GM21381 (cell line): ENCODE results near the gene SHANK3.

Source experiments
- ATAC-seq: cut with Tn5 transposase; IDR thresholded peaks from one replicate; pipeline ENCODE4 v1.9.1; 2021; ENCODE audit warnings: mild to moderate bottlenecking, moderate library complexity; ENCODE audit not compliant: unreplicated experiment

SHANK3 gene

DNA sequence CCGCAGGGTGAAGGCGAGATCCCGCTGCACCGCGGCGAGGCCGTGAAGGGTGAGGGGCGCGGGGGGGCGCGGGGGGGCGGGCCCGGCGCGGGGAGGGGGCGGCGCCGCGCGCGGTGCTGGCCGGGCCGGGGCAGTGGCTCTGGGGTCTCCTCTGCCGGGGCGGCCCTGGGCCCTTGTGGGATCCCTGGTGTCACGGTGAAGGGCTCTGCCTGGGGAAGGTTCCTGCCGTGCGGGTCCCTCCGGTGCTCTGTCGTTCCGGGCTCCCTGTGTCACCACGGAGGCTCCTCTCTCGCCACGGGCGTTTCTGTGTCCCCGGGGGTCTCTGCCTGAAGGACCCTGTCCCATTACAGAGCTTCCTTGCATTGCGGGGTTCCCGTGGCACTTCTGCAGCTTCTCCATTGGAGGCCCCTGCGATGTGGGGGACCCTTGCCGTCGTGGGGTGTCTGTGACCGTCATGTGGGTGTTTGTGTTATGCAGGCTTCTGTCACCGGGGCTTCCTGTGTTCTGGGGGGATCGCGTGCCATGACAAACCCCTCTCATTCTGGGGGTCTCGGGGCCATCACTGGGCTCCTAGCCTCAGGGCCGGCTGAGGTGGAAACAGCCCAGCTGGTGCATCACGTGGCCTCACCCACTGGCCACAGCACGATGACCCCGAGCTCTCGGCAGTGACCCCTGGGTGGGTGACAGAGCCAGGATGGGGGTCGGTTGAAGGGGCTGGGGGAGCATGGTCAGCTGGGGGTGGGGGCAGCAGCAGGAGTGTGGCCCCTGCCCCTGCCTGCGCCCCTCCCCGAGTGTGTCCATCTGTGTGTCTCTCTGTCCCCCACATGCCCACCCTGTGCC is 25.3 kb downstream of the SHANK3 start:
- ATAC-seq = no peak

DNA sequence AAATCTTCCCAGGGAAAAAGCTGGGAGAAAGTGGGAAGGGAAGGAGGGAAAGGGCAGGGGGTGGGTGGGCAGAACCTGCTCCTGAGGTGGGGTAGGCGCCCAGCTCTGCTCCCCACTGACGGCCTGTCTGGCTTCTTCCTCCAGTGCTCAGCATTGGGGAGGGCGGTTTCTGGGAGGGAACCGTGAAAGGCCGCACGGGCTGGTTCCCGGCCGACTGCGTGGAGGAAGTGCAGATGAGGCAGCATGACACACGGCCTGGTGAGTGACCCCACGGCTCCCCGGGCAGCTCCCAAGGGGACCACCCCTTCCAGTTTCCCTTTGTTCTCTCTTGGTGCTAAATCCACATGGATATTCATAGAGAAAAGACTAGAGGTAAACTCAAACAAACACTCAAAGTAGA is 25.9 kb downstream of the SHANK3 start:
- no peak for ATAC-seq

DNA sequence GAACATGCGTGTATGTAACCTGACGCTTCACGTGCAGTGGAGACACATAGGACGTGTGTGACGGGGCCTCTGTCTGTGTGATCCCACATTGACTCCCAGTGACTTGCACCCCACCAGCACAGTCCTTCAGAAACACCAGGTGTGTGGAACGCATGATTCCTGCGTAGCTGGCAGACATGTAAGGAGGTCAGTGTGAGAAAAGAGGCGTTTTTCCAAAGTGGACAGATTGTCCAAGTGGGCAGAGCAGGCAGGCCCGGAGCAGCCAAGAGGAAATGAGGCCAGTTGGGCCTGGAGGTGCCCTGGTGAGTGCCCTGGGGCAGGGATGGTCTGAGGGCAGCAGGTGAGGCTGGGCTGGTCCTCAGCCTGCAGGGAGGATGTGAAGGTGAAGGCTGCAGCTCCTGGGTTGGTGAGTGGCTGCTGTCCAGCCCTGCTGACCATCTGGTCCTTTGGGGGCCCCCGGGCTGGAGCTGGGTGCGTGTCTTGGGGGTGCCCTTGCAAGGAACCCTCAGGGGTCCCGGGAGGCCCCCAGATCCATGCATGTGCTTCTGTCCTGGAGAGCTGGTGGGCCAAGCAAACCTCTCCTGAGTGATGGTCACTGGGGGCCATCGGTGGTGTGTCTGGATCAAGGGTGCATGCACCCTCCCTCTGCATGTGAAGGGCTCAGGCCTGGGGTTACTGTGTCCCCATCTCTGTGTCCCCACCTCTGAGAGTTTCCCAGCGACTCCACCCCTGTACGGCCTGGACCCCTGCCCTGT is 26.6 kb downstream of the SHANK3 start:
- no peak for ATAC-seq

DNA sequence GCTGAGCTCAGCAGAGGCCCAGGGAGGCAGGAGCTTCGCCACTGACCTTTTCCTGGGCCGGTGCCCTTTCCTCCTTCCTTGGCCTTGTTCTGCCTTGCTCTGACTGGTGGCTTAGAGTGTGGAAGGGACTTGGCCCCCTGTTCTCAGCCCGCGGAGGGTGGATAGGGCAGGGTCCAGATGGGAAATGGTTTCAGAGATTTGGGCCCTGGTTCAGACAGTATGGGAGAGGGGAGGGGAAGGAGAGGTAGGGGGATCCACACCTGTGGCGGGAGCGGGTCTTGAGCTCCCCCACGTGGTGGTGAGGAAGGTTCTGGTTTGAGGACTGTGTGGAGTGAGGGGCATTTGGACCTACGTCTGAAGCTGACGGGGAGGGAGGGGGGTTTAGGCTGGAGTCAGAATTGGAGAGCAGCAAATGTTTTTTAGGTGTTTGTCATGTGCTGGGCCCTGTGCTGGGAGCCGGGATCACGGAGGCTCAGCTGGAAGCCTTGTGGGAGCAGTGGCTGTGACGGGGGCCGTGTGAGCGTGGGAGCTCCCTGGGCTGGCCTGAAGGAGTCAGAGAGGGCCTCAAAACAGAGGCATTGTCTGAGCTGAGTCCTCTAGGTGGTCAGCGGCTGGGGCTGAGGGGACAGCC is 27.2 kb downstream of the SHANK3 start:
- ATAC-seq = no peak

DNA sequence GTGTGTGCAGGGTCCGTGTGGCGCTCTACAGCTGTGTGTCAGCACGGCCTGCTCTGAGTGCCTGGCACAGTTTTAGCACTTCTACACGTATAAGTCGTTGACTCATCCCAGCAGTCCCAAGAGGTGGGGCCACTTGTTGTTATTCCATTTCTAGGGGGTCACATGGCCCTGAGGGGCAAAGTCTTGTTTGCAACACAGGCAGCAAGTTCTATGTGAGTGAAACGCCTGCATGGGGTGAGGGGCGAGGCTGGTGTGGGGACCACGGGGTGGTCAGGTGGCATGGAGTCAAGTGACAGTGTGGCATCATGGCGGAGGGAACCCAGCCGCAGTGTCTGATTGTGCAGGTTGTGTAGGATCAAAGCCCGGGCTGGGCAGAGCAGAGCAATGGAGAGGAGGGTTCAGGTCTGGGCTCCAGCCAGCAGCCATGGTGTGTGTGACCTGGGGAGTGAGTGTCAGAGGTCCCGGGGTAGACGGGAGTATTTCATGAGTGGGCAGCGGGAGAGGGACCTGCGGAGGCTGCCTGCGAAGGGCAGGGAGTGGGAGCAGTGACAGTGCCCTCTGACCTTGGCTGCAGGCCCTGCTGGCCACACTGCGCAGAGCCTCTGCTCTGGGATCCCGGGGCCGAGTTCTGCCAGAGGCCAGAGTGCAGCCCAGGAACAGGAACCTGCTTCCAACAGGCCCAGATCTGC is 27.9 kb downstream of the SHANK3 start:
- no peak for ATAC-seq

DNA sequence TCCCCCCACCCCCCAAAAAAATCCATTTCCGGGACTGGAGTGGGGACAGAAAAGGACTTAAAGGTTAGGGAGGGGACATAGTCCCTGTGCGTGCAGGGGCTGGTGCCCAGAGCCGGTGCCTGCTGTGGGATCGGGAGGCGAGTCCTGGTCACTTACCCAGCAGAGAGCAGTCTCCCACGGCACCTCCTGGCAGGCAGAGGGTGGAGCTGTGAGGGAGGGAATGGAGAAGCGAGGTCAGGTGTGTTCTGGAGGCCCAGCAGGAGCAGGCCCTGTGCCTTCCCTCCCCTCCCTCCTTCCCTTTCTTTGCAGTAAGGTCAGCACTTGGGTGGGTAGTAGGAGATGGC is 28.4 kb downstream of the SHANK3 start:
- ATAC-seq = no peak

DNA sequence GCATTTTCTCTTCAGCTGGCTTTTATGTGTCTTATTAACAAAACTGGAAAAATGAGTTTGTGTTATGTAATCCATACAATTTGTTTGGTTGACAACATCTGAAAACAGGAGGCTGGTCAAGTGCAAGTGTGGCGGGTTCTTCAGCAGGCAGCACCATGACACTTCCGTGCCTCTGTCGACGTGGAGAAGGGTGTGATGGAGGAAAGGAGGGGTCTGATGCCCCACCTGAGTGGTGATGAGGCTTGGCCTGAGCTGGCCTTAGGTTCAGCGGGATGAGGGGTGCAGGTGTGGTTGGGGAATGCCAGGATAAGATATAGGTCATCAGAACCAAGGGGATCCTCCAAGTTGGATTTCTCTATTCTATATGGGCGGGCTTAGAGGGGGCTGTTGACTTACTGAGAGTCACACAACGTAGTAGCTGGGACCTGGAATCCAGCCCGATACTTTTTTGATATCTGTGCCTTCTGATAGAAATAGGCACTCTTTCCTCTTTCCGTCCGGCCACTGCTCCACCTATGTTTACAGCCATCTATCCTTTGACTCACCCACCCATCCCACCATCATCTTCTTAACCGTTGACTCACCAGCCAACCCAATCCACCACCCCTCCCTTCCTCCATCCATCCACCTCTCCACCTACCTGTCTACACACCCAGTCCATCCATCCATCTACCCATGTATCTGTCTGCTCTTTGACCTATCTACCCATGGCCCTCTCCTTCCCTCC is 29.0 kb downstream of the SHANK3 start:
- no peak for ATAC-seq

DNA sequence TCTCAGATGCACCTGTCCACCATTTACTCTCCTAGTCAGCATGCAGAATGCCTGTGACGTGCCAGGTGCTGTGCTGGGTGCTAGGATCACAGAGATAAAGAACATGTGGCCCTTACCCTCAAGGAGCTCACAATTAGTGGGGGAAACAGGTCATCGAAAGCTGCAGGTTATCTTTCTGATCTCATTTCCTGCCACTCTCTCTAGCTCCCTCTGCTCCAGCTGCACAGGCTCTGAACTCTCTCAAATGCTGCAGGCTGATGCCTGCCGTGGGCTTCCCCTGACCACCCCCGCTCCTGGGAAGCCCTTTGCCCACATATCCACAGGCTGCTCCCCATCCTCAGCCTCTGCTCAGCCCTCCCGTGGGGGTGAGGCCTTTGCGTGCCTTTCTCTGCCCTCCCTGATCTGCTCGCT is 29.6 kb downstream of the SHANK3 start:
- no peak for ATAC-seq

DNA sequence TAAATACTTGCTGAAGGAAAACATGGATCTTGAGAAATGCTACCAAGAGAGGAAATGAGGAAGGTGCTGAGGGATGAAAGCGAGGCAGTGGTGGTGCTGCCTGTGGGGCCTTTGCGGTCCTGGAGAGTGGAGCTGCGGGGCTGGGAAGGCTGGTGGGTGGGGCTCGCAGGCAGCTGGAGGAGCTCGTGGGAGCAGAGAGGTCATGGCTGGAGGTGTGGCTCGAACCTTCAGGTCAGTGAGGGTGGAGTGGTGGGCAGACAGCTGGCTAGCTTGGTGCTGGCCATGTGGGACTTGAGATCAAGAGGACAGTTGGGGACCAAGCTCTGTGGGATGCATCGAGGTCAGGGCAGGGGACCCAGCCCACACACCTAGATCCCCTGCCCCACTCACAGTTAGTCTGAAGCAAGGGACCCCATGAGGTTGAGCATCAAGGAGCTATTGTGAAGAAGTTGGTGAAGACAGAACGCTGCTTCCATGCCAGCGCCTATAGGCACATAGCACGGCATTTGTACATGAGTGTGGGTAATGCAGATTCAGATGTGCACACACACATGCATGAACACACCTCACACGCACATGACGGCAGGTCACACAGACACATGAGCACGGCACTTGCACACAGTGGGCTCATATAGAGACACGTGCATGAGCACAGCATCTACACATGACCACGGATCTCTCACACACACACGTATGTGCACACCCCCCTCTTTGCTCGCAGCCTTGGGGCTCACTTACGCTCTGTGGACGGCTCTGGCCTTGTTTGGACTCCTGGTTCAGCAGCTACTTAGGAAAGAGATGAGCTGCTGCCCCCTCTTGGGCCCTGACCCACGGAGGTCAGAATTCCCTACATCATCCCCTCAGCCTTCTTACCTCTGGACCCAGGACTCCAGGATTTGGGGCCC is 30.4 kb downstream of the SHANK3 start:
- no peak for ATAC-seq

DNA sequence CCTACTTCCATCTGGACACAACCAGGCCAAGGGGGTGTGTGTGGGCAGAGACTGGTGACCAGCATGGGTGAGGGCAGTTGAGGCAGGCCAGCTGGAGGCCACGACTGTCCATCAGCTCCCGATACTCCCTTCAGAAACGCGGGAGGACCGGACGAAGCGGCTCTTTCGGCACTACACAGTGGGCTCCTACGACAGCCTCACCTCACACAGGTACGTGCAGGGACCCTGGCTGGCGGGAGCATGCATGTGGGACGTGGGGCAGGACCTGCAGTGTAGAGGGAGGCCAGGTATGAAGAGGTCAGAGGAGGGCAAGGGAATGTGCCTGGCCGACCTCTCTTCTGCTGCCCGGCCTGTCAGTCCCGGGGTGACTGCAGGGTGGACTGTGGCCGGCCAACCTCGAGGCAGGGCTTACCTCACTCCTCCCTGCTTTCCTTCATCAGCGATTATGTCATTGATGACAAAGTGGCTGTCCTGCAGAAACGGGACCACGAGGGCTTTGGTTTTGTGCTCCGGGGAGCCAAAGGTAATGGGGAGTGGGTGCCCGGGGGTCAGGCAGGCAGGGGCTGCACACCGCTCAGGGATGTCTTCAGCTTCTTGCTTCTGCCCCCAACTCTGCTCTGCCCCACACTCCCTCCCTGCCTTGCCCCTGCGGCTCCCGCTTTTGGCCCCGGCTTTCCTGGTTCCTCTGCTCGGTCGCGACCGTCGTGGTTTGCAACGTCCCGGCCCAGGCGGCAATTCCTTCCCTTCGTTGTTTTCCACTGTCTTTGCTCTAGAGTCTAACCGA is 31.3 kb downstream of the SHANK3 start:
- no peak for ATAC-seq

DNA sequence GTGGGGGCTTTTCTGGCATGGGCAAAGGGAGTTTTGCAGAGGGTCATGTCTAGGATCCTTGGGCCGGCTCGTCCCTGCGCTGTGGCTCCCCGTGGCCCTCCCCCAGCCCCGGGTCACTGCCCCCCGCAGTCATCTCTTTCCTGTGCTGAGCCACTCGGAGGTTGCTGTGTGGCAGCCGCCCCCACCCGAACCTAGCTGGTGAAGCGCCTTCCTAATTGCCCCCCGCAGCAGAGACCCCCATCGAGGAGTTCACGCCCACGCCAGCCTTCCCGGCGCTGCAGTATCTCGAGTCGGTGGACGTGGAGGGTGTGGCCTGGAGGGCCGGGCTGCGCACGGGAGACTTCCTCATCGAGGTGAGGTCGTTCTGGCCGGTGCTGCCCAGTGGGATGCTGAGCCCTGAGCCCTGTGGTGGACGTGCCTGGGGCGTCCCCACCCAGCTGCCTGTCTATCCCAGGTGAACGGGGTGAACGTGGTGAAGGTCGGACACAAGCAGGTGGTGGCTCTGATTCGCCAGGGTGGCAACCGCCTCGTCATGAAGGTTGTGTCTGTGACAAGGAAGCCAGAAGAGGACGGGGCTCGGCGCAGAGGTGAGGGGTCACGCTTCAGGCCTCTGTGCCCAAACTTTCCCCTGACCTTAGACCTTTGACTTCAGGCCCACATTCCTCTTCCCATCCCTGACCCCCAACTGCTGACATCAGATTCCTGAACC is 32.0 kb downstream of the SHANK3 start:
- no peak for ATAC-seq

DNA sequence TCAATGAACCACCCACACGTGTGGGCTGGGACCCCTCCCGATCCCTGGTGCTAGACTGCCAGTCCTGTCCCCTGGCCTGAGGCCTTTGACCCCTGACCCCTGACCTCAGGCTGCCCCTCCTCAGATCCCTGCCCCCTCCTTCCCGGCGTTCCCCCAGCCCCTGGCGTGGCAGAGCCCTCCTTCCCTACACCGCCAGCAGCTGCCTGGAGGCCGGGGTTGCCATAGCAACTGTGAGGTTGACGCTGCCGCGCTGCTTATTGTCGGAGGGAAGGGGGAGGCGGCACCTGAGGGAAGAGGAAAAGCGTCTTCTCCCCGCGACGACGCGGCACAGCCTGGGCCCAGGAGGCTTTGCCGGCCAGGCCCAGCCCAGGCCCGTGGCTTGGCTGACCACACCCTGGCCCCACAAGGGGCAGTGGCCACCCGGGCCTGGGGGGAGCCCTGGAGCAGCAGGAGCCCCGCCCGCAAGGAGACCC is 32.6 kb downstream of the SHANK3 start:
- ATAC-seq = no peak

DNA sequence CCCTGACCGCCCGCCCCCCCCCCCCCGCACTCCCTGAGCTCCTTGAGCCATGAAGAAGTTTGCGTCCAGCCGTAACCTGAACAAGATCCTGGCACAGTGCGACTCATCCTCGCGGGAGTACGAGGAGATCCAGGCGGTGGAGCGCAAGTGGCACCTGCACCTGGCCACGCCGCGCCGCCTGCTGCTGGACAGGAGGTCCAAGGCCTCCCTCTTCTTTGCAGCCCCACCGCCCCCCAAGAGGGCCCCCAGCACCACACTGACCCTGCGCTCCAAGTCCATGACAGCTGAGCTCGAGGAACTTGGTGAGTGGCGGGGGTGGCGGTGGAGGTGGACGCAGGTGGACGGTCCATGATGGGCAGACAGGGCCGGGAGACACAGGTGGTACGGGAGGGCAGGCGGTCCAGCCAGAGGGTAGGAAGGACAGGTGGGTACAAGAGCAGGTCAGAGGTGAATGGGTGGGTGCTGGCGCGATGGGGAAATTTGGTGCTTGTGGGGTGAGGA is 33.3 kb downstream of the SHANK3 start:
- no peak for ATAC-seq

DNA sequence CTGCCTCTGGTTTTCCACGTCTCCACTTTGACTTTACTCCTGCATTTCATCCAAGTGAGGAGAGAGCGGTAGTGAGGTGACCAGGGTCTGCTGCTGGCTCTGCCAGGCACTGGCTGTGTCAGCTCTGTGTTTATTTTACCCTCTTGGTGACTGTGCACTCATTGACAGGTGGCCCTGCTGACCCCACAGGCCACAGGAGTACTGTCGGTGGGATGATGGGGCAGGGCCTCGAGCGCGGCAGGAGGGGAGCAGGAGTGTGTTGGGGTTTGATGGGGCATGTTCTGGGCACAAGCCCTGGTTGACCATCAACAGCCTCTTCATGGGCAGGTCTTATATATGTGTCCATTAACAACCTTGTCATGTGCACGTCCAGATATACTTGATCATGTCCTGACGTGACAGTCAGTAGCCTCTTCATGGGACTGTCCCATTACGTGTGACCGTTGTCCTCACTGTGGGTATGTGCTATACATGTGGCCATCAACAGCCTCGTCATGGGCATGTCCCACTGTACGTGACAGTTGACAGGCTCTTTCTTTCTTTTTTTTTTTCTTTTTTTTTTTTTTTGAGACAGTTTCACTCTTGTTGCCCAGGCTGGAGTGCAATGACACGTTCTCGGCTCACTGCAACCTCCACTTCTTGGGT is 34.0 kb downstream of the SHANK3 start:
- ATAC-seq = no peak

DNA sequence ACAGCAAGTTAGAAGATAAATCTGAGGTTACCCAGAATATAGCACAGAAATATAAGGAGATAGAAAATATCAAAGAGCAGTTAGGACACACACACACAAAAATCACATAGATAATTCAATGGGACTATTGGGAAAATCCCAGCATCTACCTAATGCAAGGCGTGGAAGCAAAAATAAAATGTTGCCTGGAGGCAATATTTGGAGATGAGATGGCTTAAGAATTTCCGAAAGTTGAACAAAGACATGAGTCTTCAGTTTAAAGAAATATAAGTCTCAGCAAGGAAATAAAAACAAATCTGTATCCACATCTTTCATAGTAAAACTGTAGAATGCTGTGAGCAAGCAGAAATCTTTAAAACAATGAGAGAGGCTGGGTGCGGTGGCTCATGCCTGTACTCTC is 35.9 kb downstream of the SHANK3 start:
- no peak for ATAC-seq

DNA sequence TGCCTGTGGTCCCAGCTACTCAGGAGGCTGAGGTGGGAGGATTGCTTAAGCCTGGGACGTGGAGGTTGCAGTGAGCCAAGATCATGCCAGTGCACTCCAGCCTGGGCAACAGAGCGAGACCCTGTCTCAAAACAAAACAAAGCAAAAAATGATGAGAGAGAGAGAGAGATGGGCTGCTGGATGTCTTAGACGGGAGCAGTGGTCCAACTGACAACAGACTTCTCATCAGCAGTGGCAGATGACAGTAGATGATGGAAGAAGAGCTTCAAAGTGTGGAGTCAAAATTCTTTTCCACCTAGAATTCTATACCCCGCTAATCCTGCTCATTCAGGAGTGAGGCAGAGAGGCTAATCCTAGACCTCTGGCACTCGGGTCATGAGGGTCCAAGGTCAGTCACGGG is 36.4 kb downstream of the SHANK3 start:
- ATAC-seq = no peak

DNA sequence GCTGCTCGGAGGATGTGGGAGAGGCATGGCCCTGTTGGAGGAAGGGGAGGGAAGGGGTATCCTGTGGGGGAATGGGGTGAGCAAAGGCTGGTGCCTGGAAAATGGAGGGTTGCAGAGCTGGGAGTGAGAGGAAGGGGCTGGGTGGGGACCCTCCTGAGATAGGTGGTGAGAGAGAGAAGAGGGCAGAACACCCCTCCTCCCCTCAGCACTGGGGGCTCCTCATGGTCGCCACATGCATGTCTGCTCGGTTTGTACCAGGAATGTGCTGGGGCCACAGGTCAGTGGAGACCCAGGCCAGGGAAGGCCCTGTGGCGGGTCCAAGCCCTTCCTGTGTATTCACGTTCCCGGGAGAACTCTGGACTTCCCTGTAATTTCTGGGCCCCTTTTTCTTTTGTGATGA is 37.6 kb downstream of the SHANK3 start:
- no peak for ATAC-seq

DNA sequence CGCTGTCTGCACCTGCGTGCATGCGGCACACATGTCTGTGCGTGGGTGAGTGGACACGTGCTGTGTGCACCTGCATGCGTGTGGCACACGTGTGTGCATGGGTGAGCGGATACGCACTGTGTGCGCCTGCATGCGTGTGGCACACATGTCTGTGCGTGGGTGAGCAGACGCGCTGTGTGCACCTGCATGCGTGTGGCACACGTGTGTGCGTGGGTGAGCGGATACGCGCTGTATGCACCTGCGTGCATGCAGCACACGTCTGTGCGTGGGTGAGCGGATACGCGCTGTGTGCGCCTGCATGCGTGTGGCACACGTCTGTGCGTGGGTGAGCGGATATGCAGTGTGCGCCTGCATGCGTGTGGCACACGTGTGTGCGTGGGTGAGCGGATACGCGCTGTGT is 38.3 kb downstream of the SHANK3 start:
- no peak for ATAC-seq
